Measurements from ENCODE around the gene ZNF236.
"Not testable (repeated sequence)": the region's sequence is repeated elsewhere in the genome, so short reads cannot be mapped to it uniquely, and the experiment has no call there.

ZNF236 gene

GRCh38 chr18:76943542-76944339 is 121.4 kb downstream of the ZNF236 start:
- no peak for DNase-seq (ENCODE audit: low read depth in 2 of 3, low spot score in 2 of 3)

GRCh38 chr18:76944346-76944745 is 122.0 kb downstream of the ZNF236 start:
- not testable (repeated sequence) for DNase-seq (ENCODE audit: low read depth in 2 of 3, low spot score in 2 of 3)

DNA sequence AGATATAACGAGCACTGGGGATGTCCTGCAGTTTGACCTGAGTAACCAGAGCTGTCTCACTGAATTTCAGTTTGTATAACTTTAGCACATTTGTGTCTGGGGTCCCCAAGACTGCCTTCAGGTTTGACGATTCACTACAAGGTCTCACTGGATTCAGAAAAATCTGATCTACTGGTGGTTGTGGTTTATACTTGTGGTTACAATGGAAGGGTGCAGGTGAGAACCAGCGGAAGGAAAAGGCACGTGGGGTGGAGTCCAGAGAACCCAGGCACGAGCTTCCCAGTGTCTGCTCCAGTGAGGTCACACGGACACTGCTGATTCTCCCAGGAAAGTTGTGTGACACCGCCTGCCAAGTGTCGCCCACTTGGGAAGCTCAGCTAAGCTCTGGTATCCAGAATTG is 126.0 kb downstream of the ZNF236 start:
- DNase-seq (ENCODE audit: low read depth in 2 of 3, low spot score in 2 of 3), result no peak

DNA sequence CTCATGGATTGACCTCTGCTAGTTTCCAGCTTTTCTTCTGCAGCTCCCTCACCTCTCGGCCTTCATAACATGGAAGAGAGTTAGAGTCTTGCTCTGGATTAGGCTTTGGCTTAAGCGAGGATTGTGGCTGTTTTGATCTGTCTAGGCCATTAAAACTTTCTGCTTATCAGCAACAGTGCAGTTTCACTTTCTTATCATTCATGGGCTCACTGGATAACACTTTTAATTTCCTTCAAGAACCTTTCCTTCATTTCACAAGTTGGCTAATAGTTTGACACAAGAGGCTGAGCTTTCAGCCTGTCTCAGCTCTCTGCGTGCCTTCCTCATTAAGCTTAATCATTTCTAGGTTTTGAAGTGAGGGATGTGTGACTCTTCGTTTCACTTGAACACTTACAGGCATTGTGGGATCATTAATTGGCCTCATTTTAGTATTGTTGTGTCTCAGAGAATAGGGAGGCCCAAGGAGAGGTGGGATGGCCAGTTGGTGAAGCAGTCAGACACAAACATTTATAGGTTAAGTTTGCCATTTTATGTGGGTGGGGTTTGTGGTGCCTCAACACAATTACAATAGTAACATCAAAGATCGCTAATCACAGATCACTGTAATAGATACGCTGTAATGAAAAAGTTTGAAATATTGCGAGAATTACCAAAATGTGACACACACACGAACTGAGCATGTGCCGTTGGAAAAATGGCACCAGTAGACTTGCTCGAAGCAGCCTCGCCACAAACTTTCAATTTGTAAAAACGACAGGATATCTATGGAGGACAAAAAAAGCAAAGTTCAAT is 129.3 kb downstream of the ZNF236 start:
- no peak for DNase-seq (ENCODE audit: low read depth in 2 of 3, low spot score in 2 of 3)

DNA sequence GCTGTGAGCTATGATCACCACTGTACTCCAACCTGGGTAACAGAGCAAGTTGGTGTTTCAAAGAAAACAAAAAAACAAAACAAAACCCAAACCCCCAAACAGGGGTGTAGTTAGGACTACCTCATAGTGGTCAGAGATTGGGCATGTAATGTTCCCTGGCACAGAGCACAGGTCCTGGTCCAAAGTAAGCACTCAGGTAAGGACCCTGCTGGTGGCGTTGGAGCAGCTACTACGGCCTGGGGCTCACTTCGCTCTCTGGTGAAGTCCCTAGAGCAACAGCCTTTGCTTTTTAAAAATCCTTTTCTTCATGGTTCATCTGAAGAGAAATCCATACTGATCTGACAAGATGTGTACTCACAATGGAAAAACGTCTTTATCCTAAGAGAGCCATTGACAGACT is 130.4 kb downstream of the ZNF236 start:
- DNase-seq (ENCODE audit: low read depth in 2 of 3, low spot score in 2 of 3), result no peak

GRCh38 chr18:76953156-76953555 is 130.8 kb downstream of the ZNF236 start:
- no peak for DNase-seq (ENCODE audit: low read depth in 2 of 3, low spot score in 2 of 3)

DNA sequence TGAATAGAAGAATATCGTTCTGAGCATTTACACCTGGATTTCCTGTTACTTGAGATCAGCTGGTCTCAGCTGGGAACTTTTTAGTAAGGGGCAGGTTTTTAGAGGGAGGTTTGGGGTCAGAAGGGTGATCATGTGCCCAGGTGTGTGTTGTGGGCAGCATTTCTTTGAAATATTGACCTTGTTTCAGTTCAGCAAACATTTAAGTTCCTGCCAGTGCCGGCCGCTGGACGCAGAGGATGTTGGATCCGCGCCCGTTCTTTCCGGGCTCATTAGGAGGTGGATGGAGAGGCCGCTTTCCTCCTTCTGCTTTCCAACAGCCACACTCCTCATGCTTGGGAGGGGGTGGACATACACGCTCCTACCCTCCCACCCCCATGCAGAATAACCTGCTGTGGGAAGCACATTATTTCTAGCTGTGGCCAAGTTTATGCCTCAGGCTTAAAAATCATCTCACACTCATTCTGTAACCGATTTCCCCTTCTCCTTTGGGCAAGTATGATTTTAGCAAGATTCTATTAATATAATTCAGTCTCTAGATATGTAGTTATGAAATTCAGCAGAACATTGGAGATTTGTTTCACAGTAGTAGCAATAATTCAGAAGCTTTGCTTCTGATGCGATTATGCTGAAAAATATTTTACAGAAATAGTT is 131.4 kb downstream of the ZNF236 start:
- no peak for DNase-seq (ENCODE audit: low read depth in 2 of 3, low spot score in 2 of 3)

DNA sequence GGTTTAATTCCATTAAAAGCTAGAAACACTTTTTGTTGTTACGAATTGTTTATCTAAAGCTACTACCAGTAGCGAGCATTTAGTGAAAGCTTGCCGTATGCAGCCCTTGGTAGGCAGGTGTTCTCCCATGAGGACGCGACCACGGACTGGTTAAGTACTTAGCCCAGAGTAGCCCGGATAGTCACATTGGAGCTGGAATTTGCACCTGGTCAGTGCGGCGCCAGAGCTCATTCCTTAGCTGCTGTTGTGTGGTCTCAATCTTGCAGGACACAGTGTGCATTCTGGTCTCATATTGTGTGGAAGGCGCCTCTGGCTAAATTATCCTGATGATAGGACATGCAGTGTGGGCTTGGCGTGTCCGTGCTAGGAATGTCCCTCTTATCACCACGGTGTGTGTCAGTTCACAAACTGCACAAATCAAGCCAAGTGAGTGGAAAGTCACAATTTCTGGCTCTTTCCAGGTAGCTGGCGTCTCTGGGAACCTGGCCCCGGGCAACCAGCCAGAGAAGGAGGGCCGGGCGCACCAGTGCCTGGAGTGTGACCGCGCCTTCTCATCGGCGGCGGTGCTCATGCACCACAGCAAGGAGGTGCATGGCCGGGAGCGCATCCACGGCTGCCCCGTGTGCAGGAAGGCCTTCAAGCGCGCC is 133.3 kb downstream of the ZNF236 start:
- DNase-seq (ENCODE audit: low read depth in 2 of 3, low spot score in 2 of 3), result no peak

- no peak for DNase-seq (ENCODE audit: low read depth in 2 of 3, low spot score in 2 of 3)
Measured at GRCh38 chr18:76956648-76957047, 134.3 kb downstream of the ZNF236 start.

DNA sequence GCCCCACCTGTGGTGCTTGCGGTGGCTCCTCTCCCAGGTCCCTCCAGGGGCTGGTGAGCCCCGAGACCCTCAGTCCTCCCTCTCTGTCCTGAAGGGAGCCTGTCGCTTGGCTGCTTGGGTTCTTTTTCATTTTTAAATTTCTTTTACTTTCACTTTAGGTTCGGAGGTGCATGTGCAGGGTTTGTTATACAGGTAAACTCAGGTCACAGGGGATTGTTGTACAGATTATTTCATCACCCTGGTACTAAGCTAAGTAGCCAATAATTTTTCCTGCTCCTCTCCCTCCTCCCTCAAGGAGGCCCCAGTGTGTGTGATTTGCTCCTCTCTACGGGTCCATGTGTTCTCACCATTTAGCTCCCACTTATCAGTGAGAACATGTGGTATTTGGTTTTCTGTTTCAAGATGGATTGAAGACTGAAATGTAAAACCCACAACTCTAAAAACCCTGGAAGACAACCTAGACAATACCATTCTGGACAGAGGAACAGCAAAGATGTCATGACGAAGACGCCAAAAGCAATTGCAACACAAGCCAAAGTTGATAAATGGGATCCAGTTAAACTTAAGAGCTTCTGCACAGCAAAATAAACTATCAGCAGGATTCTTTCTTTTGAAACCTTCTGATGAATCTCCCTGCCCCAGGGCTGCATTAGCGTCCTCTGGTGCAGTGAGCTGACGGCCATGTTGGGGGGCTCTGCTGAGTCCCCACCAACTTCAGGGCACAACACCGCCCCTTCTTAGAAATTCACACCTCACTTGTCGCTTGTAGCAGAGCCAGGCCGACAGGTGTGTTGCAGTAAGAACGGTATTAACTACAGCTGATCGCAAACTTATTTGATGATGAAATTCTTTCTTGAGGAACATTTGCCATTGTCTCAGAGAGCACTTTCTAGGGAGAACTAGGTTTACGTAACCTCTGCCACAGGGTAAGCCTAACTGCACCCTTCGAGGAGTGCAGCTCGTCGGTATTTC is 135.3 kb downstream of the ZNF236 start:
- no peak for DNase-seq (ENCODE audit: low read depth in 2 of 3, low spot score in 2 of 3)

GRCh38 chr18:76958692-76959341 is 136.5 kb downstream of the ZNF236 start:
- no peak for DNase-seq (ENCODE audit: low read depth in 2 of 3, low spot score in 2 of 3)

GRCh38 chr18:76959605-76960004 is 137.2 kb downstream of the ZNF236 start:
- no peak for DNase-seq (ENCODE audit: low read depth in 2 of 3, low spot score in 2 of 3)

DNA sequence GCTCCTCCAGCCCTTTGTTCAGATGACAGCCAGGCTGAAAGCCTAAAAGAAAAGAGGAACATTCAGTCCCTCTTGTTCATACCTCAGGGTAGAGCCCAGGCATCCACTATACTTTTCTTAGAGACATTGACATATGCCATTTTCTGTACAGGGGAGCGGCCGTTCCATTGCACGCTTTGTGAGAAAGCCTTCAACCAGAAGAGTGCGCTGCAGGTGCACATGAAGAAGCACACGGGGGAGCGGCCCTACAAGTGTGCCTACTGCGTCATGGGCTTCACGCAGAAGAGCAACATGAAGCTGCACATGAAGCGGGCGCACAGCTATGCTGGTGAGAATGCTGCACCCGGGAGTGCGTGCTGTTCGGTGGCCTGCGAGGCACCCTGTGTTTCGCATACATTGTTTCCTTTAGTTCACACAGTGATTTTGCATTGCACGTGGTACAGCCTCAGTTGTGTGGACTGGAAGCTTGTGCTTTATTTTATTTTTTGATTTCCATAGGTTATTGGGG is 138.2 kb downstream of the ZNF236 start:
- DNase-seq (ENCODE audit: low read depth in 2 of 3, low spot score in 2 of 3), result no peak

- DNase-seq (ENCODE audit: low read depth in 2 of 3, low spot score in 2 of 3), result no peak
Measured at GRCh38 chr18:76962851-76963250, 140.5 kb downstream of the ZNF236 start.

DNA sequence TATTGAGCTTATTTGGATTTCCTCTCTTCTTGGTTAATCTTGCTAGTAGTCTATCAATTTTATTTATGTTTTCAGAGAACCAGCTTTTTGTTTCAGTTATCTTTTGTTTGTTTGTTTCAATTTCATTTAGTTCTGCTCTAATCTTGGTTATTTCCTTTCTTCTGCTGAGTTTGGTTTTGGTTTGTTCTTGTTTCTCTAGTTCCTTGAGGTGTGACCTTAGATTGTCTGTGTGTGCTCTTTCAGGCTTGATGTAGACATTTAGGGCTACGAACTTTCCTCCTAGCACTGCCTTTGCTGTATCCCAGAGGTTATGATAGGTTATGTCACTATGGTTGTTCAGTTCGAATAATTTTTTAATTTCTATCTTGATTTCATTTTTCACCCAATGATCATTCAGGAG is 141.6 kb downstream of the ZNF236 start:
- DNase-seq (ENCODE audit: low read depth in 2 of 3, low spot score in 2 of 3), result no peak

DNA sequence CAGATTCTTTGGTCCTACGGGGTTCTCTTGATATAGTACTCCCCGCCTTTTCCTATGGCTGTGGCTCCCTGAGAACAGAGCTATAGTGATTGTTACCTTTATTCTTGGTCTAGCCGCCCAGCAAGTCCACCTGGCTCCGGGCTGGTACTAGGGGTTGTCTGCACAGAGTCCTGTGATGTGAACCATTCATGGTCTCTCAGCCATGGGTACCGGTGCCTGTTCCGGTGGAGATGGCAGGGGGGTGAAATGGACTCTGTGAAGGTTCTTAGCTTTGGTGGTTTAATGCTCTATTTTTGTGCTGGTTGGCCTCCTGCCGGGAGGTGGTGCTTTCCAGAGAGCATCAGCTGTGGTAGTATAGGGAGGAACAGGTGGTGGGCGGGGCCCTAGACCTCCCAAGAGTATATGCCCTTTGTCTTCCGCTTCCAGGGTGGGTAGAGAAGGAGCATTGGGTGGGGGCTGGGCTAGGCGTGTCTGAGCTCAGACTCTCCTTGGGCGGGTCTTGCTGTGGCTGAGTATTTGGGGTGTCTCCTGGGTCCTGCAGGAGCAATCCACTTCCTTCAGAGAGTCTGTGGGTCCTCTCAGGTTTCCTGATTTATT is 143.3 kb downstream of the ZNF236 start:
- not testable (repeated sequence) for DNase-seq (ENCODE audit: low read depth in 2 of 3, low spot score in 2 of 3)

DNA sequence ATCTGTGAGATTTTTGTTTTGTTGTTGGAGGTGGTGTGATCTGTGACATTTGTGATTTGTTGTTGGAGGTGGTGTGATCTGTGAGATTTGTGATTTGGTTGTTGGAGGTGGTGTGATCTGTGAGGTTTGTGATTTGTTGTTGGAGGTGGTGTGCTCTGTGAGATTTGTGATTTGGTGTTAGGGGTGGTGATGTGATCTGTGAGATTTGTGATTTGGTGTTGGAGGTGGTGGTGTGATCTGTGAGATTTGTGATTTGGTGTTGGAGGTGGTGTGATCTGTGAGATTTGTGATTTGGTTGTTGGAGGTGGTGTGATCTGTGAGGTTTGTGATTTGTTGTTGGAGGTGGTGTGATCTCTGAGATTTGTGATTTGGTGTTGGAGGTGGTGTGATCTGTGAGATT is 144.9 kb downstream of the ZNF236 start:
- not testable (repeated sequence) for DNase-seq (ENCODE audit: low read depth in 2 of 3, low spot score in 2 of 3)

- no peak for DNase-seq (ENCODE audit: low read depth in 2 of 3, low spot score in 2 of 3)
Measured at GRCh38 chr18:76967721-76968472, 145.5 kb downstream of the ZNF236 start.
